Activated CD8-positive, alpha-beta T cell treated with anti-CD3 and anti-CD28 coated beads, Interleukin-2, amount 10 ng/mL, durations not matched to agents 7 days and 5 days (primary cell): ENCODE results near the gene VCX3B. TPM values are rescaled to one million over a fixed set of nuclear protein-coding genes. Genes with fewer than 3 reads are reported as not detected.
"Not testable (repeated sequence)": the region's sequence is repeated elsewhere in the genome, so short reads cannot be mapped to it uniquely, and the experiment has no call there.

Experiments
- ATAC-seq: fragments of 150-1000 bp; cut with Tn5 transposase; one replicate; pipeline ENCODE4 v1.10.0; 2021; ENCODE audit warnings: moderate library complexity
- CTCF ChIA-PET: fragments of 350-600 bp; sonication (Branson Sonifier 250); formaldehyde crosslinking; loops from one replicate; lab custom pipeline; 2021; ENCODE audit warnings: antibody characterized with exemption; lab: Charles Lee
- POLR2A ChIA-PET: fragments of 350-600 bp; sonication (Branson Sonifier 250); formaldehyde crosslinking; loops from one replicate; lab custom pipeline; 2021; ENCODE audit warnings: antibody characterized with exemption; lab: Charles Lee
- DNase-seq: peaks from one replicate; pipeline ENCODE4 v3.0.0-alpha.2; 2020
- H3K27ac Mint-ChIP-seq: one replicate; pipeline ENCODE4 v1.8.0; 2021; ENCODE audit warnings: mild to moderate bottlenecking, mixed read lengths
- H3K27me3 Mint-ChIP-seq: one replicate; pipeline ENCODE4 v1.8.0; 2021; ENCODE audit warnings: low read depth, mixed read lengths
- H3K36me3 Mint-ChIP-seq: one replicate; pipeline ENCODE4 v1.8.0; 2021; ENCODE audit warnings: low read depth, mixed read lengths
- H3K4me1 Mint-ChIP-seq: one replicate; pipeline ENCODE4 v1.8.0; 2021; ENCODE audit warnings: low read depth, mixed read lengths
- H3K4me3 Mint-ChIP-seq: one replicate; pipeline ENCODE4 v1.8.0; 2021; ENCODE audit warnings: mild to moderate bottlenecking, mixed read lengths
- H3K9me3 Mint-ChIP-seq: one replicate; pipeline ENCODE4 v1.8.0; 2022; ENCODE audit warnings: mixed read lengths; ENCODE audit not compliant: insufficient read depth
- total RNA-seq, 2 experiments: library from RNA; stranded (reverse); gene quantifications; one replicate each; pipeline ENCODE4 v1.2.3, GENCODE V29; 2021

Gene VCX3B
- total RNA-seq, 2 experiments from 2014 or later: not detected

GRCh38 chrX:8484360-8484949 is 19.8 kb downstream of the VCX3B start:
- Mint-ChIP-seq H3K36me3 (no peaks in the 10 kb centered on the region), H3K27ac (no peak overlapping the region), H3K4me3 (no peak overlapping the region), H3K4me1 (no peaks in the 10 kb centered on the region), H3K27me3 (no peaks in the 10 kb centered on the region), H3K9me3 (peaks cover 3% of the 10 kb centered on the region)
- DNase-seq (no peak), ATAC-seq (no peak)
- CTCF ChIA-PET: no interaction called here
- POLR2A ChIA-PET: no interaction called here

GRCh38 chrX:8495036-8495435 is 30.4 kb downstream of the VCX3B start:
- DNase-seq, H3K27me3 Mint-ChIP-seq, ATAC-seq, H3K4me1 Mint-ChIP-seq, H3K9me3 Mint-ChIP-seq, H3K27ac Mint-ChIP-seq, CTCF ChIA-PET, H3K4me3 Mint-ChIP-seq, H3K36me3 Mint-ChIP-seq, POLR2A ChIA-PET: not testable (repeated sequence)

GRCh38 chrX:8500203-8500602 is 35.6 kb downstream of the VCX3B start:
- H3K9me3 Mint-ChIP-seq: no peaks in the 10 kb centered on the region
- ATAC-seq (no peak), DNase-seq (no peak)
- ChIA-PET POLR2A (no interaction called here), CTCF (no interaction called here)
- H3K4me1 Mint-ChIP-seq: no peaks in the 10 kb centered on the region
- H3K36me3 Mint-ChIP-seq: no peaks in the 10 kb centered on the region
- no peaks in the 10 kb centered on the region for H3K27me3 Mint-ChIP-seq
- H3K27ac Mint-ChIP-seq: no peak overlapping the region
- no peak overlapping the region for H3K4me3 Mint-ChIP-seq

DNA sequence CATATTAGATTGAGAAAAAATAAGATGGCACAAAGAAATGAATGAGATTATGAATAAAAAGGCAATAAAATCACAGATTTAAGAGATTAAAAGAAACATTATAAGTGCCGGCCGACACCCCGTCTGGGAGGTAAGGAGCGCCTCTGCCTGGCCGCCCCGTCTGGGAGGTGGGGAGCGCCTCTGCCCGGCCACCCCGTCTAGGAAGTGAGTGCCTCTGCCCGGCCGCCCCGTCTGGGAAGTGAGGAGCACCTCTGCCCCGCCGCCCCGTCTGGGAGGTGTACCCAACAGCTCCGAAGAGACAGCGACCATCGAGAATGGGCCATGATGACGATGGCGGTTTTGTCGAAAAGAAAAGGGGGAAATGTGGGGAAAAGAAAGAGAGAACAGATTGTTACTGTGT is 37.5 kb downstream of the VCX3B start:
- H3K27ac Mint-ChIP-seq, ATAC-seq, H3K36me3 Mint-ChIP-seq, DNase-seq, H3K9me3 Mint-ChIP-seq, H3K27me3 Mint-ChIP-seq, POLR2A ChIA-PET, H3K4me1 Mint-ChIP-seq, CTCF ChIA-PET, H3K4me3 Mint-ChIP-seq: not testable (repeated sequence)

GRCh38 chrX:8504451-8504850 is 39.8 kb downstream of the VCX3B start:
- ChIA-PET CTCF (no interaction called here), POLR2A (no interaction called here)
- Mint-ChIP-seq H3K27me3 (no peaks in the 10 kb centered on the region), H3K4me3 (no peak overlapping the region), H3K36me3 (no peaks in the 10 kb centered on the region), H3K9me3 (no peaks in the 10 kb centered on the region), H3K27ac (no peak overlapping the region), H3K4me1 (no peaks in the 10 kb centered on the region)
- DNase-seq (no peak), ATAC-seq (no peak)
